ENCODE measurements around the gene LAMA5.

DNA sequence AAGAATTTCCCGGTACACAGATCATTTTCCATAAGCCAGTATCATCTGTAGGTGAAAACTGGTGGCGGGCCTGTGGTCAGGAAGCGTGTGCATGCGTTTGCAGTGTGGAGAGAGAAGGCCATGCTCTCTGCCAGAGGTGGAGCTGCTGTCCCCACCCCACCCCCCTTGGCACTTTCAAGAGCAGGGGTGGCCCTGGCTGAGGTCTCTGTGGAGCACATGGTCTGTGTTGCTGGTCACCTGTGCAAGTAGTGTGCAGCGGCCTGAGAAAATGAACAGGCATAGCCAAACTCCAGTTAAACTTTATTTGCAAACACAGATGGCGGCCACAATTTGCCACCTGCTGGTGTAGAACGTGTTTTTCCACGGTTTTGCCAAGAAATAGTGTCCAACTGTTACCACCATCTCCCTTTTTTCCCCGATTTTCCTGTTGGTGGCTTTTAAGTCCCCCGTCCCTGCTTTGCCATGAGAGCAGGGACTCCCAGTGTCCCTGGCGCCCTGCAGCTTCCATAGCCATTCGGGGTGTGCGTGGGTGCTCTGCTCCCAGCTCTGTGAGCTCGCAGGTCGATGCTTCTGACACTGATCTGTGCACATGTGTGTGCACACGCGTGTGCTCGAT, 61.9 kb downstream of the LAMA5 start:
- TF ChIP-seq, protein P1, sequence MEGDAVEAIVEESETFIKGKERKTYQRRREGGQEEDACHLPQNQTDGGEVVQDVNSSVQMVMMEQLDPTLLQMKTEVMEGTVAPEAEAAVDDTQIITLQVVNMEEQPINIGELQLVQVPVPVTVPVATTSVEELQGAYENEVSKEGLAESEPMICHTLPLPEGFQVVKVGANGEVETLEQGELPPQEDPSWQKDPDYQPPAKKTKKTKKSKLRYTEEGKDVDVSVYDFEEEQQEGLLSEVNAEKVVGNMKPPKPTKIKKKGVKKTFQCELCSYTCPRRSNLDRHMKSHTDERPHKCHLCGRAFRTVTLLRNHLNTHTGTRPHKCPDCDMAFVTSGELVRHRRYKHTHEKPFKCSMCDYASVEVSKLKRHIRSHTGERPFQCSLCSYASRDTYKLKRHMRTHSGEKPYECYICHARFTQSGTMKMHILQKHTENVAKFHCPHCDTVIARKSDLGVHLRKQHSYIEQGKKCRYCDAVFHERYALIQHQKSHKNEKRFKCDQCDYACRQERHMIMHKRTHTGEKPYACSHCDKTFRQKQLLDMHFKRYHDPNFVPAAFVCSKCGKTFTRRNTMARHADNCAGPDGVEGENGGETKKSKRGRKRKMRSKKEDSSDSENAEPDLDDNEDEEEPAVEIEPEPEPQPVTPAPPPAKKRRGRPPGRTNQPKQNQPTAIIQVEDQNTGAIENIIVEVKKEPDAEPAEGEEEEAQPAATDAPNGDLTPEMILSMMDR (IDR thresholded peaks at IDR 0.05) = no peak
- TF ChIP-seq POLR2A (IDR thresholded peaks at IDR 0.05) = no peak
- no peak for TF ChIP-seq POLR2AphosphoS5 (IDR thresholded peaks at IDR 0.05)

Data from breast epithelium (tissue), 3 donors.